GM19455 (cell line): ENCODE results near the gene AXIN1.
"Not testable (repeated sequence)": the region's sequence is repeated elsewhere in the genome, so short reads cannot be mapped to it uniquely, and the experiment has no call there.

Experiments
- ATAC-seq: cut with Tn5 transposase; IDR thresholded peaks from one replicate; pipeline ENCODE4 v1.9.1; 2021; ENCODE audit not compliant: unreplicated experiment

The AXIN1 gene

DNA sequence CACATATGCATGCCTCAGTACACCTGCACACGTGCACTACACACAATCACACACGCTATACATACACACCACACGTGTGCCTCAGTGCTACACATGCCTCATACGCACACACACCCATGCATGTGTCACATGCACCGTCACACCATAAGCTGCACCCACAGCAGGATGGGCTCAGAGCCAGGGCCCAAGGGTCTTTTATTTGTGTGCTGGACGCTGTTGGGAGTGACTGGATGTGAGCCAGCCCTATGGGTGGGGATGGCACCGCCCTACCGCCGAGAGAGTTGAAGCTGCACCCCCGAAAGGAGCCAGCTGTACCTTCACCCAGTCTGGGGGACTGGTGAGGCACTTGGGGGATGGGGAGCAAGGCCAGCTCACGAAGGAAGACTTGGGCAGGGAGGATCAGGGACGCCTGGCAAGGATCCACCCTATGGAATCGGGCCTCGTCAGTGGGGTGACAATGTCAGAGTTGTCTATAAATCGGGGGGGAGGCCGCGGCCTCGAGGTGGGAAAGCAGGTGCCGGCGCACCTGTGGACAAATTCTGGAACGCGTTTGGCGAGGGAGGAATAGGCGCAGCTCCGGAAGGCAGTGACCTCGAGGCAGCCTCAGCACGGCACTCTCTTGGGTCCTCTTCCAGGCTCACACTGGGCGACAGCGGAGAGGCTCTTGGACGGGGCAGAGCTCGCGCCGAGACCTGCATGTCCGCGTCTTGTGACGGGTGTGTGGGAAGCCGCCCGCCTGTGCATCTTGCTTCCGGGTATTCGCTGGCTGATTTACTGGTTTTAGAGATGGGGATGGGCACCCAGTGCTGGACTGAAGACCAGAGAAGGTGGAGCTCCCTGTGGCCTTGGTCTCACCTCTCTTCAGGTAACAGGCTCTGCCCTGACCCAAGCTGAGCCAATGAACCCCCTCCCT is 84.1 kb downstream of the AXIN1 start:
- ATAC-seq: no peak

DNA sequence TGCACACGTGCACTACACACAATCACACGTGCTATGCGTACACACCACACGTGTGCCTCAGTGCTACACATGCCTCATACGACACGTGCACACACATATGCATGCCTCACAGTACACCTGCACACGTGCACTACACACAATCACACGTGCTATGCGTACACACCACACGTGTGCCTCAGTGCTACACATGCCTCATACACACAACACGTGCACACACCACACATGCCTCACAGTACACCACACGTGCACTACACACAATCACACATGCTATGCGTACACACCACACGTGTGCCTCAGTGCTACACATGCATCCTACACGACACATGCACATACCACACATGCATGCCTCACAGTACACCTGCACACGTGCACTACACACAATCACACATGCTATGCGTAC is 85.0 kb downstream of the AXIN1 start:
- not testable (repeated sequence) for ATAC-seq

DNA sequence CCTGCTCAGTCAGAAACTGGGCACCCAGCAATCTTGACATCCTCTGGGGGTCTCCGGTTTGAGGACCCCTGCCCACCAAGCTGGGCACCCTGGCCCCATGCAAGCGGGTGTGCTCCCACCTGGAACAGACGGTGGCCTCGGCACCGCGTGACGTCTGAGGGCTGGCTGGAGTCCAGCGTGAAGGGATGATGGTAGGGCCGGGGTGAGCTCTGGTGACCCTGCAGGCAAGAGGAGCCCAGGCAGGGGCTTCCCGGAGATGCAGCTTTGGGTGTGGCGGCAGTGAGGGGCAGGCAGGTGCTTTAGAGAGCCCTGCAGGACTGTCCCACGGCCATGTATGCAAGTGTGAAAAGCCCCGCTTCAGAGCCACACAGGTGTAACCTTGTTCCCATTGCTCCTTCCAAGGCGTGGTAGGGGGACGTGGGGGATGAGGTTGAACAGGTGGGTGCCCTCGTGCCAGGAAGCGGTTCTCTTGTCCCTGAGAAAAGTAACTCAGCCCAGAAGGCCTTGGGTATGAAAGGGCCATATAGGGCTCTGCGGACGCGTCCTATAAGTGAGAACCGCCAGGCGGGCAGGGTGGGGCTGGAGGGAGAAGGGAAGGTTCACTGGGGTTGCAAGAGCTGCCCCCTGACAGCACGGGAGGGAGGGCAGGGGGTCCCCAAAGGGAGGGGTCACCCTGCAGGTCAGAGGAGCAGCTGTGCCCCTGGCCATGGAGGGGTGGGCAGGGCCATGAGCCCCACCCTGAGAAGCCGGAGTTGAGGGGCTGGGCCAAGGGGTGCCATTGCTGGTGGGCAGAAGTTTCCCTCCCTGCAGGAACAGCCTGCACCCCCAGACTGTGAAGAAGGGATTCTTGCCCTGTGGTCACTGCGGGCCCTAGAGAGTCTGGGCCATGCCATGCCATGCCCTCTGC is 86.0 kb downstream of the AXIN1 start:
- no peak for ATAC-seq

DNA sequence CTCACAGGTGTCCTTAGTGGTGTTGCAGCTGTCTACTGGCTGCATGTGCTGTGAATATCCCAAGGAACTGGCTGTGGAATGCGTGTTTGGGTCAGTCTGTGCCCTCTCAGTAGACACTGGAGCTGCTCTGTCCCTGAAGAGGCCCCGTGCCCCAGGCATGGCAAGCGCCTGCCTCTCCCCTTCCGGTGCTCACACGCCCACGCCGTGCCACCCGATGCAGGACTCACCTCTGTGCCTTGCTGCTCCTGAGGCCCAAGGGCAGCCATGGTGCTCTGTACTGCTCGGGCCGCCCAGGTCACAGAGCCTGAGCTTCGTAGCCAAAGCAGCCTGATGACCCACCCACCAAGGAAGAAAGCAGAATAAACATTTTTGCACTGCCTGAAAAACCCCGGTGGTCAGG is 86.8 kb downstream of the AXIN1 start:
- ATAC-seq: no peak

DNA sequence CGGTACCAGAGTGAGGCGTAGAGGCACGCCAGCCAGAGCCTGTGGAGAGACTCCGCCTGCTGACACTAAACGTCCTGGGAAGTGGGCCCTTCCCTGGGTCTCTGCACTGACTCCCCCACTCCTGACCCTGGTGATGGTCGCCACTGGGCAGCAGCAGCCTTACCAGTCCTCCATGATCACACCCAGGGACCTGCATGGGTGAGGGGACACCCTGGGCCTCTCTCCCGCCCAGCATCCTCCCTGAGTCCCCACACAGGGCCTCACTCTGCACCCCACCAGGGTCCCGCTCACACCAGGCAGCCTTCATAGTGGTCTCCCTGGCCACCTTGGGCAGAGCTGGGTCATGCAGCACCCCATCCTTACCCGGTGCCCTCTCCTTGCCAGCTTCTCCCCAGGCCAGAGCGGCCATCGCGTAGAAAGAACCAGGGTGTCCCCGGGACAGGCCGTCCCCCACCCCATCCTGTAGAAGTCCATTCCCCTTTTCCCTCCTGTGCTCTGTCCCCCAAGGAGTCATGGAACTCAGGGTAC is 87.5 kb downstream of the AXIN1 start:
- no peak for ATAC-seq

DNA sequence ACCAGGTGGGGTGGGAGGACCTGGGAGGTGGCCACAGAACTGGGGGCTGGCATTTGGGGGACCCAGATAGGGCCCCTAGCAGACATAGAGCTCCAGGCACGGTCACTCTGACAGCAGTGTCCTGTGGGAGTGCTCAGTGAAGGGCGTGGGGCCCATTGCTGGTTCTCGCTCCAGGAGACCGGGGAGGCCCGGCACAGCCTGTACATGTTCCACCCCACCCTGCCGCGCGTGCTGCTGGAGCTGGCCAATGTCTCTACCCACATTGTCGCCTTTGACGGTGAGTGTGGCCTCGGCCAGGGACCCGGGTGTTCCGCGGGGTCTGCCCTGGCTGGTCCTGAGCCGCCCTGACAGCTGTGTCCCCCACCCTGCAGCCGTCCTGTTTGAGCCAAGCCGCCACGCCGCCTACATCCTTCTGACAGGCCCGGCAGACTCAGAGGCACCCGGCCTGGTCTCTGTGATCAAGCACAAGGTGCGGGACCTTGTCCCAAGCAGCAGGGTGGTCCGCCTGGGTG is 88.0 kb downstream of the AXIN1 start:
- no peak for ATAC-seq

DNA sequence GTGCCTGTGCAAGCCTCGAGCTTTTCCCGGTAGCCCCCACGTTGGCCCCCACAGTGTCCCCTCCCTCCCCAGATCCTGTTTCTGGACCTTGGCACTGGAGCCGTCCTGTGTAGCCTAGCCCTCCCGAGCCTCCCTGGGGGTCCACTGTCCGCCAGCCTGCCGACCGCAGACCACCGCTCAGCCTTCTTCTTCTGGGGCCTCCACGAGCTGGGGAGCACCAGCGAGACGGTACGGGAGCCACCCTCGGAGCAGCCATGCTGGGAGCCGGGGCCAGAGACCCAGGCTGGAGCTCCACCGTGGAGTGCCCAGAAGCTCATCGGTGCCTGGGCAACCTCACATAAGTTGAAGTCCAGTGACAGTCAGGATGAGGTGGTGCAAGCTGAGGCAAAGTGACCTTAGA is 88.6 kb downstream of the AXIN1 start:
- ATAC-seq: no peak

DNA sequence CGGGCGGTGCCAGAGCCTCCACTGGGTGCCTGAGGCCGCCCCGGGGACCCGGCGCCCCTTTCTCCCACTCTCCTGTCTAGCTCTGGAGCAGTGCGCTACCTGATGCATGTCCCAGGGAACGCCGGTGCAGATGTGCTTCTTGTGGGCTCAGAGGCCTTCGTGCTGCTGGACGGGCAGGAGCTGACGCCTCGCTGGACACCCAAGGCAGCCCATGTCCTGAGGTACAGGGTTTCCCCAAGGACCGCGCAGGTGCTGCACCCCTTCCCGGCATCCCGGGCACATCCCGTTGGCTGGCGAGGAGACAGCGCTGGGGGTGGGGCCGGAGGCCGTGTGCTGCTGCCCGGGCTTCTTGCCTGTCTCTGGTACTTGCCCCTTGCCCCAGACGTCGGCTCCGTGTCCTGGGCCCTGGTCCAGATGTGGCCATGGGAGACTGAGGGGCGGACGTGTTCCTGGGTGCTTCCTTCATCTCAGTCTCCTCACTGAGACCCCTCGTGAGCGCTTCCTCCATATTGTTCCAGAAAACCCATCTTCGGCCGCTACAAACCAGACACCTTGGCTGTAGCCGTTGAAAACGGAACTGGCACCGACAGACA is 89.2 kb downstream of the AXIN1 start:
- ATAC-seq: no peak

DNA sequence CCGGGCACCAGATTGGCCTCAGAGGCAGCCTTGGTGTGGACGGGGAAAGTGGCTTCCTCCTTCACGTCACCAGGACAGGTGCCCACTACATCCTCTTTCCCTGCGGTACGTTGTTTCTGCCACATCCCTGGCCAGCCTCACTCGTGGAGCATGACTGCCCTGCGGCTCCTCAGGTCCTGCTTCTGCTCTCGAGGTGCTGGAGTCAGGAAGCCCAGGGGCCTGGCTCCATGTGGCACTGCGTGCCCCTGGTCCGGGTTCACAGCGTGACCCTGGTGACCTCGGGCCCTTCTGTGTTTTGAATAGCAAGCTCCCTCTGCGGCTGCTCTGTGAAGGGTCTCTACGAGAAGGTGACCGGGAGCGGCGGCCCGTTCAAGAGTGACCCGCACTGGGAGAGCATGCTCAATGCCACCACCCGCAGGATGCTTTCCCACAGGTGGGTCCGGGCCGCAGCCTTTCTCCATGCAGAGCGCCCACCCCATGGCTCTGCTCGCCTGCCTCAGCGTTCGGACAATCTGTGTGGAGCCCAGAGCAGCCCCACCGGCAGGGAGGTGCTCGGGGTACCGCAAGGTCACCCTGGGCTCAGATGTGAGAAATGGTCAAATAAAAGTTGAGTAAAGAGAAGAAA is 90.3 kb downstream of the AXIN1 start:
- no peak for ATAC-seq

DNA sequence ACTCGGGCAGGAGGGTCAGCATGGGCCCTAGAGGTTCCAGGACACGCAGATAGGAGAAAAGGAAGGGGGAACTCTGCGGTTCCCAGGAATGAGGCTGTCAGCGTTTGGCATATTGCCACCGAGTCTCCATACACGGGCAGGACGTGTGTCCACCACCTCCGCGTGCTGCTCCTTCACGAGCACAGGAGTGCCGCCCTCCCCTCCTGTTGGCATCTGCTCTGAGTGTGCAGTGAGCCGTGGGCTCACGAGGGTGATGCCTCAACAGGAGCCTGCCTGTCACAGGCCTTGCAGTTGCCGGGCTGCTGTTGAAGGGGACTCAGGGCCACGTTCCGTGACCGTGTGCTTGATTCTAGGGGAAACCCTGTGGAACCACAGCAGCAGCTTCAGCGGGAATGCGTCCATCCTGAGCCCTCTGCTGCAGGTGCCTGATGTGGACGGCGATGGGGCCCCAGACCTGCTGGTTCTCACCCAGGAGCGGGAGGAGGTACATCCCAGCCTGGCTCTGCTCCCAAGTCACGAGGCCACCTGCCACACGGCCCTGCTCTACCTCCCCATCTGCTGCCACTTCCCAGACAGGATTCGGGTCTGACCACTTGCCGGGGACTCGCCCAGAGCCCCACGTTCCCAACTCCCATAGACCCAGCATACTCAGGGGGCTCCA is 91.4 kb downstream of the AXIN1 start:
- no peak for ATAC-seq

DNA sequence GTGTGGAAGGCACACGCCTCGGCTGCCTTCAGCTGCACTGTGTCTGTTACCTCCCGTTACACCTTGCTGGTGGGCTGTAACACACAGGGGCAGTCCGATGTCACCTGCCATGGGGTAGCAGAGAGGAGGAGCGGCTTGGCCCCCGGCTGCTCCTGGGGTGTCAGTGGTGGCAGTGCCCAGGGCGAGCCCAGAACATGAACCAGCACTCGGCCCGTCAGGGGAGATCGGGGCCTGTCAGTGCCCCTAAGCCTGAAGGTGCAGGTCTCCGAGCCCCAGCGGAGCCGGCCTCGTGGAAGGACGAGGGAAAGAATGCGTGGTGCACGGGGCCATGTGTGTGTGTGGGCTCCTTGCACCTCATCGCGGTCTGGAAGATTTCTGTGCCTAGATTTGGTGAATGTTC is 92.2 kb downstream of the AXIN1 start:
- ATAC-seq: no peak

DNA sequence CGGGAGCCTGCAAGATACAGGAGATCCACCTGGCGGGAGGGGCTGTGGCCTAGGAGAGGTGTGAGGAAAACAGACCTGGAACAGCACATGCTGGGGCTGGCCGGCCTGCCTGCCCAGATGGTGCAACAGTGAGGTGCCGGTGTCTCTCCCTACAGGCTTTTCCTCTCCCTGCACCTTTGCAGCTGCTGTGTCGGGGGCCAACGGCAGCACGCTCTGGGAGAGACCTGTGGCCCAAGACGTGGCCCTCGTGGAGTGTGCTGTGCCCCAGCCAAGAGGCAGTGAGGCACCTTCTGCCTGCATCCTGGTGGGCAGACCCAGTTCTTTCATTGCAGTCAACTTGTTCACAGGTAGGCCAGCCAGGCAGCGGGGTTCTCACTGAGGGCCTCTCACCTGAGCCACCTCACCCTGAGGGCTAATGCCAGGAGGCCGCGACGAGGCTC is 92.7 kb downstream of the AXIN1 start:
- ATAC-seq: no peak

DNA sequence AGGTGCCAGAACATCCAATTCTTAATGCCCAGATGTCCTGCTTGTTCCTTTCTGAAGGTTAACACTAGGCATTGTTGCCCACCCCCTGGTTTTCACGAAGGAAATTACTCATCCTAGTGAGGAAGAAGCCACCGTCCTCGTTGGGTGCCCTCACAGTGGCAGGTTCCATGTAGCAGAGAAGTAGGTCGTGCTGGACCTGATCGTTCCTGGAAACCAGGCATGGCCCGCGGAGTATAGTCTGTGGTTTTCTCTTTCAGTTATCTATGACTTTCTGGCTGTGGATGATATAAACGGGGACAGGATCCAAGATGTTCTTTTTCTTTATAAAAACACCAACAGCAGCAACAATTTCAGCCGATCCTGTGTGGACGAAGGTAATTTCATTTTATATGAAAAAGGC is 93.3 kb downstream of the AXIN1 start:
- no peak for ATAC-seq

DNA sequence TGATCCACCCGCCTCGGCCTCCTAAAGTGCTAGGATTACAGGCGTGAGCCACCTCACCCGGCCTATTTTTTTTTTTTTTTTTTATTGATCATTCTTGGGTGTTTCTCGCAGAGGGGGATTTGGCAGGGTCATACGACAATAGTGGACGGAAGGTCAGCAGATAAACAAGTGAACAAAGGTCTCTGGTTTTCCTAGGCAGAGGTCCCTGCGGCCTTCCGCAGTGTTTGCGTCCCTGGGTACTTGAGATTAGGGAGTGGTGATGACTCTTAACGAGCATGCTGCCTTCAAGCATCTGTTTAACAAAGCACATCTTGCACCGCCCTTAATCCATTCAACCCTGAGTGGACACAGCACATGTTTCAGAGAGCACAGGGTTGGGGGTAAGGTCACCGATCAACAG is 94.4 kb downstream of the AXIN1 start:
- not testable (repeated sequence) for ATAC-seq

DNA sequence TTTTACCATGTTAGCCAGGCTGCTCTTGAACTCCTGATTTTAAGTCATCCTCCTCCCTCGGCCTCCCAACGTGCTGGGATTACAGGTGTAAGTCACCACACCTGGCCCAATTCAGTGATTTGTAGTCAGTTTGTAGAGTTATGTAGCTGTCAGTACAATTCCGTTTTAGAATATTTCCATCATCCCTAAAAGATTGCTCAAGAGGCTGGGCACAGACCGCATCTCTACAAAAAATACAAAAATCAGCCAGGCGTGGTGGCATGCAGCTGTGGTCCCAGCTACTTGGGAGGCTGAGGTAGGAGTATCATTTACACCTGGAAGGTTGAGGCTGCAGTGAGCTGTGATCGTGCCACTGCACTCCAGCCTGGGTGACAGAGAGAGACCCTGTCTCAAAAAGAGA is 97.3 kb downstream of the AXIN1 start:
- ATAC-seq: no peak

DNA sequence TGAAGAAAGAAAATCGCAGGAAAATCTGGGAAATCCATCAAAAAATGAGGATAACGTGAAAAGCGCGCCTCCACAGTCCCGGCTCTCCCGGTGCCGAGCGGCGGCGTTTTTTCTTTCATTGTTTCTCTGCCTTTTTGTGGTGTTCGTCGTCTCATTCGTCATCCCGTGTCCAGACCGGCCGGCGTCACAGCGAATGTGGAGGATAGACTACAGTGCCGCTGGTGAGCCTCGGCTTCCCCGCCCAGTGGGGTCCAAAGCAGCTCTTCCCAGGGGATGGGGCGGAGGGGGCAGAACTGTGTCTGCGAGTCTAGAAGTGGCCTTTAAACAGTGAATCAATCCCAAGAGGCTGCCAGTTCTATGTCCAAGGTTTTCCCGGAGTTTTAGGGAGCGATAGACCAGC is 98.1 kb downstream of the AXIN1 start:
- ATAC-seq: no peak

DNA sequence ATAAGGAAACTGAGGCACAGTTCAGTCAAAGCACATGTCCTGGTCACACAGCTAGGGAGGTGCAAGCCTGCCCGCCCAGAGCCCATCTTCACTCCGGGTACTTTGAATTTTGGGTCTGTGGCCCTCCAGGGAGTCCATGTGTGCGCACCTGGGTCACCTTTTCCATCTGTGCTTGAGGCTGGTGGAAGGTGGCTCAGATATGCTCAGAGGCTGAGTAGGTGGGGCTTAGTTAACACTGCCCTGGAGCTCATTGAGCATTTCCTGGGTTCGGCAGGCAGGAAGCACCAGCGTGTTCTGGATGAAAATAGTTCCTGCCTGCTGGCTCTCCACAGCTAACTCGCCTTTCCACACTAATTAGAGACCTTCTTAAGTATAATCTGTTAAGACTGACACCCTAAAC is 98.7 kb downstream of the AXIN1 start:
- no peak for ATAC-seq

DNA sequence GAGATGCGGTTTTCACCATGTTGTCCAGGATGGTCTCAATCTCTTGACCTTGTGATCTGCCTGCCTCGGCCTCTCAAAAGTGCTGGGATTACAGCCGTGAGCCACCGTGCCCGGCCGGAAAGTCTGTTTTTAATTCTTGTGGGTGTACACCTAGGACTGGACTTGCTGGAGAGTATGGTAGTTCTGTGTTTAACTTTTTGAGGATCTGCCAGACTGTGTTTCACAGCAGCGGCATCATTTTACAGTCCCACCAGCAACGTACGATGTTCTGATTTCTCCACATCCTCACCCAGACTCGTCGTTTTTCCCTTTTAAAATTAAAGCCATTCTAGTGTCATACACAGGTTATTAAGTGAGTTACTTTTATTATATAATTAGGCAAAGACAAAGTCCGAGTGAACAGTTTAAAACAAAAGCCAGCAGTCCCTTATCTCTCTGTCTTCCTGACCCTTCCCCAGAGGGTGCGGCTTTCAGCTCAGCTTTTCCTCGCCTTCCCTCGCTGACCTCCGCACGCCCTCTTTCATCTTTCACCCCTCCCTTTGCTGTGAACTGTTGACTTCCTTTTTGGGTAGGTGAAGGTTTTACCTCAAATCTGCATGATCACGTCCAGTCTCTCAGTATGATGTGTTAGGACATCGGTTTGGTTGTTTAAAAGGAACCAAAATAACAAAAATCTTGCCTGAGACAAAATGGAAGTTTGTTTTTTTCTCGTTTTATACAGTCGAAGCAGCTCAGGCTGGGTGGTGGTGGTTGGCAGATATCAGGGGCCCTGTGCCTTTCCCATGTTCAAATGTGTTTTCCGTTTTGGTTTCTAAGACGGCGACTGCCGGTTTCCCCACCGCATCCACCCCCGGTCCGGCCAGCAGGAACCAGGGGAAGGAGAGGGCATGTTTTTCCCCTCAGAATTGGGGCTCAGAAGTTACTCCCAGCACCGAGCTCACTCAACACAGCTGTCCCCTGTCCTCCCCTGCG is 99.9 kb downstream of the AXIN1 start:
- no peak for ATAC-seq

DNA sequence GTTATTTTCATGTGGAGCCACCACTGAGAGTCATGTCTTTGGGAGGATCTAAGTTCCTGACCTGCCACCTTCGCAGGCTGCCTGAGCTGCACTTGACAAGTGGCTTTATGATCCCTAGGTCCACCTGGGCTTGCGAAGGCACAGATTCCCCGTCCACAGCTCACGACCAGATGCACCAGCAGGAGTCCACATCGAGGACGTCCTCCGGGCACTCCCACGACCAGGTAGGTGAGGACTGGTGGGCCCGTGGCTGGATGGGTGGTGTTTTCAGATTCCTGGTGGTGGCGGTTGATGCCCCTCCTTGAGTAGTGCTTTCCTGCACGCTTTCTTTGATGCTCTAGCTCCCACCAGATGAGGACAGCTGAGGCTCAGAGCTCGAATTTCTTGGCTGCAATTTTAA is 103.1 kb downstream of the AXIN1 start:
- ATAC-seq: no peak
